Large intestine (tissue), 3 donors: Measurements from ENCODE around the gene ENAH. TPM values are rescaled to one million over a fixed set of nuclear protein-coding genes. Genes with fewer than 3 reads are reported as not detected.
"Not testable (repeated sequence)": the region's sequence is repeated elsewhere in the genome, so short reads cannot be mapped to it uniquely, and the experiment has no call there.

Experiments
- DNase-seq, 2 donors: peaks; one replicate each; pipeline versions ENCODE4 v3.0.0 to v3.0.0-alpha.2; 2013
- H3K27ac ChIP-seq: one replicate; pipeline ENCODE4 v1.5.1; 2013; ENCODE audit warnings: low read length
- H3K27me3 ChIP-seq: 2 replicates; pipeline ENCODE4 v1.6.1; 2013; ENCODE audit warnings: low read length; ENCODE audit not compliant: control insufficient read depth, insufficient read depth
- H3K36me3 ChIP-seq: 2 replicates; pipeline ENCODE4 v1.6.1; 2013; ENCODE audit warnings: low read length; ENCODE audit not compliant: control insufficient read depth, insufficient read depth
- H3K4me1 ChIP-seq: one replicate; pipeline ENCODE4 v1.6.1; 2013; ENCODE audit warnings: low read length; ENCODE audit not compliant: control insufficient read depth, insufficient read depth
- H3K4me3 ChIP-seq: one replicate; pipeline ENCODE4 v1.5.1; 2013; ENCODE audit warnings: low read length
- H3K9me3 ChIP-seq: one replicate; pipeline ENCODE4 v1.6.1; 2013; ENCODE audit warnings: mild to moderate bottlenecking, low read depth, low read length, moderate library complexity; ENCODE audit not compliant: control insufficient read depth
- WGBS: methylation state at CpG from one replicate; pipeline ENCODE4 v1.1.5; 2013; ENCODE audit warnings: low lambda C conversion rate; ENCODE audit not compliant: insufficient coverage; 5-methylcytosine and 5-hydroxymethylcytosine counted together
- polyA plus RNA-seq: library from polyadenylated mRNA; unstranded; fragments of 120-200 nt; gene quantifications from one replicate; pipeline ENCODE4 v1.2.1, GENCODE V29; 2013

Gene ENAH
- polyA plus RNA-seq, 1 donor = 44.4 TPM

DNA sequence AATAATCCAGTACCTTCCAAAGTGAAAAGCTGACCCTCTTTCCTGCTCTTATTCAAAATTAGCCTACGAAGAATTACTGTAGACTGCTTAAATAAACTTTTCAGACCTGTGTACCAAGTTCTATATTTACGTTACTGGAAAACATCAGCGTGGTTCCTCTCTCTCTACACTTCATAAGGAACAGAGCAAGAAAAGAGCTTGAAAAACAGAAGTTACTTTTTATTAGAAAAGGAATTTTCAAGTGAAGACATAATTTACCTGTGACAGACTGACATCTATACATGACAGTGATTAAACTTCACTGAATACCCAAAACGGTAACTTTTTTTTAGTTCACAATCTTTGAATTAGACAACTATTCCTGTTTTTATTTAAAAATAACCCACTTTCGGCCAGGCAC is 2.7 kb downstream of the ENAH start:
- no peak overlapping the region for H3K4me3 ChIP-seq
- H3K27ac ChIP-seq = no peak overlapping the region
- DNase-seq = no peak

DNA sequence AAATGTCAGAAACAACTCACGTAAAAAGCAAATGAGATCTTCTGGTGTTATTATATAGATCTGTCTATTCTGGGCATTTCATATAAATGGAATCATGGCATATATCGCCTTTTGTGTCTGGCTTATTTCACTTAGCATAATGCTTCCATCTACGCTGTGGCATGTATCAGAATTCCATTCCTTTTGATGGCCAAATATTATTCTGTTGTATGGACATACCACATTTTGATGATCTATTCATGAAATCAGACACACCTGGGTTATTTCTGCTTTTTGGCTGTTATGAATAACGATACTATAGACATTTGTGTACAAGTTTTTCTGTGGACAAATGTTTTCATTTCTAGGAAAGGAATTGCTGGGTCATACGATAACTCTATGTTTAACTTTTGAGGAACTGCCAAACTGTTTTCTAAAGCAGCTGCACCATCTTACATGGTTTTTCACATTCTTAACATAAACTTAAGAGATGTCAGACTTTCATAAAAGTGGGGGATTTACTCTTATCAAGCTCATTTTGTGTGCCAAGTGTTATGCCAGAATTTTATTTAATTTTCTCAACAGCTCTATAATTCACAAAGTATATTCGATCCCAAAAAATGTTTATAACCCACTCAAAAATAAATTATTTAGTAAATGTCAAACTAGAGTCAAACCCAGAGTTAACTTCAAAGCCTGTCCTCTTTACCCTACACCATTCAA is 7.6 kb downstream of the ENAH start:
- no peak overlapping the region for H3K4me3 ChIP-seq
- H3K9me3 ChIP-seq = no peaks in the 10 kb centered on the region
- no peak overlapping the region for H3K27ac ChIP-seq
- H3K27me3 ChIP-seq = no peaks in the 10 kb centered on the region
- H3K4me1 ChIP-seq = no peaks in the 10 kb centered on the region
- 90% methylated on average over 2 of the region's 6 CpGs for whole genome bisulfite sequencing
- H3K36me3 ChIP-seq = peaks cover 2% of the 10 kb centered on the region
- DNase-seq = no peak

More for the DNA sequence above, 2.7 kb downstream of the ENAH start:
- Histone ChIP-seq H3K4me1 (no peaks in the 10 kb centered on the region), H3K27me3 (no peaks in the 10 kb centered on the region), H3K9me3 (no peaks in the 10 kb centered on the region), H3K36me3 (no peaks in the 10 kb centered on the region)
- WGBS = 64% methylated on average over 3 of the region's 5 CpGs

DNA sequence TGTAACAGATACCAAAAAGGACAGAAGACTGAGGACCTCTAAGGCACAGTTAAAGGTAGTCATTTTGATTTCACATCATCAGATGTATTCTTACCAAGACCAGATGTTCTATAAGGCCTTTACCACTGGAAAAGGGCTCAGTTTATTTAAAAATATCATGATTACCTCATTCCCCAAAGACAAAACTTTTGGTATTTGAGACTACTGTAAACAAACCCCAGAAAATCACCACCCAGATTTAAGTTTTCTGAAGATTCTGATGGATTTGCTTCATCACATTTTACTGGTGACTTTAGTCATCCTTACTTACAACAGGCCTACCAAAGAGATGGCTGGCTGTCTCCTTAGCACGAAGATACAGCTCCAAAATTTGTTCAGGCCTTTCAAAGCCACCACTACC is 8.3 kb downstream of the ENAH start:
- Histone ChIP-seq H3K27me3 (no peaks in the 10 kb centered on the region), H3K36me3 (peaks cover 2% of the 10 kb centered on the region), H3K27ac (no peak overlapping the region), H3K4me3 (no peak overlapping the region), H3K4me1 (no peaks in the 10 kb centered on the region), H3K9me3 (no peaks in the 10 kb centered on the region)
- WGBS = 80% methylated on average over 1 of the region's 1 CpG
- DNase-seq = no peak

DNA sequence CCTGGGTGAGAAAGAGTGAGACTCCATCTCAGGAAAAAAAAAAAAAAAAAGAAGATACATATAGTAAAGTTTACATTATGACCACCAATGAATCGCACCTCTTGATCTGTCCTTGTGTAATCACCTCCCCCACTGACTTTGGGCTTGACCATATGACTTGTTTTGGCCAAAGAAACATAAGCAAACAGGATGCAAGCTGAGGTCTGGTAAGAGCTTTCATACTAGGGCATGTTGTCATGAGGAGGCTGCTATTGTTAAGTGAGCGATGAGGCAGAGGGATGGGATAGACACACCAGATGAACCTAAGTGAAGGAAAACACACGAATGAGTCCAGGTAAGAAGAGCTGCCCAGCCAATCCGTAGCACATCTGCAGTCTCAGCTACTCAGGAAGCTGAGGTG is 10.7 kb downstream of the ENAH start:
- WGBS = no CpG with 5 or more reads among the region's 4 CpGs
- Histone ChIP-seq H3K9me3 (no peaks in the 10 kb centered on the region), H3K36me3 (peaks cover 5% of the 10 kb centered on the region), H3K4me1 (no peaks in the 10 kb centered on the region), H3K27ac (no peak overlapping the region), H3K27me3 (no peaks in the 10 kb centered on the region), H3K4me3 (no peak overlapping the region)
- DNase-seq = no peak

DNA sequence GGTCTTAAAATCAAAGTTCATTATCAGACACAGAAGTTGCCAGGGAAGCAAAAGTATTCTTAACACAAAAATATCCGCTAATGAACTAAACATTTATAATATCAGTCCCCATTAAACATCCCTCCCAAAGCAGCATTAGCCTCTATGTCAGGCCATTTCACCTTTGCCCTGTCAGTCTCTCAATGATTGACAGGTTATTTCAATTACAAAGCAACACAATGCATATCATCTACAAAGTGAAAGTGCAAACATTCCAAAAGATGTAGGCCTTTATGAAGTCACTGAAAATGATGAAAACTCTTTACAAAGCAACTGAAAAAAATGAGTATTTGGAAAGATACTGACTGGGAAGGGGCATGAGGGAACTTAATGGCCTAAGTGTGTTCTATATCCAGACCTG is 14.1 kb downstream of the ENAH start:
- H3K36me3 ChIP-seq = peaks cover 5% of the 10 kb centered on the region
- DNase-seq = no peak
- H3K27me3 ChIP-seq = no peaks in the 10 kb centered on the region
- no peaks in the 10 kb centered on the region for H3K9me3 ChIP-seq
- H3K4me3 ChIP-seq = no peak overlapping the region
- no peaks in the 10 kb centered on the region for H3K4me1 ChIP-seq
- no peak overlapping the region for H3K27ac ChIP-seq
- 80% methylated on average over 1 of the region's 1 CpG for WGBS

DNA sequence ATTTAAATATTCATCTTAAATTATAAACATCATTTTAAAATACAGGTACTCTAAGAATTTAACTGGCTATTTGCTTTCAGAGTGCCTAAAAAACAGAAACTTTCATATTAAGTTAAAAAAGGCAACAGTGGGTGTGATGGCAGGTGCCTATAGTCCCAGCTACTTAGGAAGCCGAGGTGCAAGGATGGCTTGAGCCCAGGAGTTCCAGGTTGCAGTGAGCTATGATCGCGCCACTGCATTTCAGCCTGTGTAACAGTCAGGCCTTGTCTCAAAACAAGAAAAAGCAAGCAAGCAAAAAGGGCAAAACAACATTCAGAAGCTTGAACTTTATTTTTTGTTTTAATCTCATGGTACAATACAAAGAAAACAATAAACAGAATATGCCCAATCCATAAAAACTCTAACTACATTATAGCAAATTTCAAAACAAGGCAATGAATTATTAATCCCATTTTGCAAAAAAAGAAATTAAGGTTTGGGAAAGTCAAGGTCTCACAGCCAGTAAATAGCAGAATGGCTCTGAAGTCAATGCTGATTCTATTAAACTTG is 15.2 kb downstream of the ENAH start:
- Histone ChIP-seq H3K27me3 (no peaks in the 10 kb centered on the region), H3K4me1 (no peaks in the 10 kb centered on the region), H3K36me3 (peaks cover 3% of the 10 kb centered on the region), H3K27ac (no peak overlapping the region), H3K9me3 (no peaks in the 10 kb centered on the region), H3K4me3 (no peak overlapping the region)
- WGBS = no CpG with 5 or more reads among the region's 3 CpGs
- no peak for DNase-seq

DNA sequence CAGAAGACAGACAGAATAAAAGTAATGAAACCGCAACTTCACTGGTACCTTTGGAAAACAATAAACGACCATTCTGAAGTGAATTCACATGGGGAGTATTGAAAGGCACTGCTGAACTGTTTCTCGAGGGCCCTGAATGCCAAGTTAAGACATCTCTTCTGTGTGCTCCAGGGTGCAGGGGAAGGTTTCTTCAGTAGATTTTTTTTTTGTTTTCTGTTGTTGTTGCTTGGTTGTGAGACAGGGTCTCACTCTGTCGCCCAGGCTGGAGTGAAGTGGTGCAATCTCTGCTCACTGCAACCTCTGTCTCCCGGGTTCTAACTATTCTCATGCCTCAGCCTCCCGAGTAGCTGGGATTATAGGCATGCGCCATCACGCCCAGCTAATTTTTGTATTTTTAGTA is 15.9 kb downstream of the ENAH start:
- not testable (repeated sequence) for H3K9me3 ChIP-seq, H3K27ac ChIP-seq, H3K27me3 ChIP-seq, H3K4me3 ChIP-seq, H3K36me3 ChIP-seq, DNase-seq, H3K4me1 ChIP-seq
- WGBS = no CpG with 5 or more reads among the region's 8 CpGs

DNA sequence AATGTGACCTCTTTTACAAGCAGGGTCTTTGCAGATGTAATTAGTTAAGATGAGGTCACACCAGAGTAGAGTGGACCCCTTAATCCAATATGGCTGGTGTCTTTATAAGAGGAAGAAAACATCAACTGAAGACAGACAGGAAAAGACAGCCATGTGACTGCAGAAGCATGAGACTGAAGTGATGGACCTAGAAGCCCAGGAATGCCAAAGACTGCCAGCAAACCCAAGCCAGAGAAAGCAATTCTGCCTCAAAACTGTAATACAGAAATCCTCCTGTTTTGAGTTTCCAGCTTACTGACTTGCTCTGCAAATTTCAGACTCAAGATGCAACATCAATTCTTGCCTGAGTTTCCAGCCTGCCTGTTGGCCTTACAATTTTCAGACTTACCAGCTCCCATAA is 17.3 kb downstream of the ENAH start:
- no peaks in the 10 kb centered on the region for H3K9me3 ChIP-seq
- H3K4me3 ChIP-seq = no peak overlapping the region
- H3K36me3 ChIP-seq = peaks cover 3% of the 10 kb centered on the region
- no peaks in the 10 kb centered on the region for H3K27me3 ChIP-seq
- peaks cover 7% of the 10 kb centered on the region for H3K4me1 ChIP-seq
- no peak for DNase-seq
- H3K27ac ChIP-seq = no peak overlapping the region

DNA sequence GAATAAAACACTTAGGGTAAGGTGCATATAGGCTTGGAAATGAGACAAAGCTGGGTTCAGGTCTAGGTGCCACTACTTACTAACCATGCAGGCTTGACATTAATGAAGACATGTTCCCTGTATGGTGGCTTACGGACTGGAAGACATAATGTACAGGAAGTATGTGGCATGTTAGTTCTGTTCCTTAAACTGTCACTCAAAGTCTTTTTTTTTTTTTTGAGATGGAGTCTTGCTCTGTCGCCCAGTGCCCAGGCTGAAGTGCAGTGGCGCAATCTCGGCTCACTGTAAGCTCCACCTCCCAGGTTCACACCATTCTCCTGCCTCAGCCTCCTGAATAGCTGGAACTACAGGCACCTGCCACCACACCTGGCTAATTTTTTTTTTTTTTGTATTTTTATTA is 20.1 kb downstream of the ENAH start:
- not testable (repeated sequence) for H3K9me3 ChIP-seq, H3K27me3 ChIP-seq, H3K4me1 ChIP-seq, H3K27ac ChIP-seq, H3K4me3 ChIP-seq, H3K36me3 ChIP-seq, DNase-seq
- no CpG with 5 or more reads among the region's 4 CpGs for WGBS

DNA sequence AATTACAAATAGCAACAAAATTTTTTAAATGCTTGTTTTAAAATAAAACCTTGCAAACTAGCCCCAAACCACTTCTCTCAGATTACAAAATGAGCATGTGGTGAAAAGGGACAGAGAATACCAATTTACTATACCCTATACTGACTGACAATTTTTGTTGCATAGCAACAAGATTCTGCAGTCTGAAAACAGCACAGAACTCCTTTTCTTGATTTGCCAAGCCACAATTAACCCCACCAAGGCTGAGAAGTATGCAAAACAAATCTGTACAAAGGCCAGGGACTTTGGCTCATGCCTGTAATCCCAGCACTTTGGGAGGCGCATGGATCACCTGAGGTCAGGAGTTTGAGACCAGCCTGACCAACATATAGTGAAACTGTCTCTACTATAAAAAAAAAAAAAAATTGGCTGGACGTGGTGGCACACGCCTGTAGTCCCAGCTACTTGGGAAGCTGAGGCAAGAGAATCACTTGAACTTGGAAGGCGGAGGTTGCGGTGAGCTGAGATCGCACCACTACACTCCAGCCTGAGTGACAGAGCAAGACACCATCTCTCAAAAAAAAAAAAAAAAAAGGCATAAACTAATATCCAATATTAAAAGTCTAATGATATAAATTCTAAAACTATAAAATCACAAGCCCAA is 21.8 kb downstream of the ENAH start:
- H3K9me3 ChIP-seq = no peaks in the 10 kb centered on the region
- no CpG with 5 or more reads among the region's 6 CpGs for WGBS
- no peaks in the 10 kb centered on the region for H3K27me3 ChIP-seq
- H3K4me1 ChIP-seq = peaks cover 16% of the 10 kb centered on the region
- peak in 1 of 2 donors; percentile 47 for DNase-seq
- no peaks in the 10 kb centered on the region for H3K36me3 ChIP-seq
- no peak overlapping the region for H3K4me3 ChIP-seq
- H3K27ac ChIP-seq = peak overlapping the region; percentile 5

DNA sequence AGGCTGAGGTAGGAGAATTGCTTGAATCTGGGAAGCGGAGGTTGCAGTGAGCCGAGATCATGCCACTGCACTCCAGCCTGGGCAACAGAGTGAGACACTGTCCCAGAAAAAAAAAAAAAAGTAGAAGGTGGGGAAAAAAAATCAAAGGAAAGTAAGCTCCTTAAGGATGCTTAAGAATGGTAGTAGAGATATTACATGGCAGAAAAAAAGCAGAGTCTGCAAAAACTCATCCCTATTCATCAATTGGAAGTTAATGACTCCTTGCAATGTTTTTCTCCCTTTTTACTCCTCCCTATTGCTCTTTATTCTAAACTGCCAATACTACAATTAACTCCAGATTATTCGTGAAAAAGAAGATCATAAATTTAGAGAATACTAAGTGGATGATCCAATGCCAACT is 23.4 kb downstream of the ENAH start:
- no CpG with 5 or more reads among the region's 3 CpGs for WGBS
- H3K36me3 ChIP-seq = no peaks in the 10 kb centered on the region
- no peaks in the 10 kb centered on the region for H3K27me3 ChIP-seq
- H3K27ac ChIP-seq = no peak overlapping the region
- peaks cover 16% of the 10 kb centered on the region for H3K4me1 ChIP-seq
- no peak for DNase-seq
- no peak overlapping the region for H3K4me3 ChIP-seq
- no peaks in the 10 kb centered on the region for H3K9me3 ChIP-seq
